ENCODE data around the gene BAD.
"Not testable (repeated sequence)": the region's sequence is repeated elsewhere in the genome, so short reads cannot be mapped to it uniquely, and the experiment has no call there.

The BAD gene

DNA sequence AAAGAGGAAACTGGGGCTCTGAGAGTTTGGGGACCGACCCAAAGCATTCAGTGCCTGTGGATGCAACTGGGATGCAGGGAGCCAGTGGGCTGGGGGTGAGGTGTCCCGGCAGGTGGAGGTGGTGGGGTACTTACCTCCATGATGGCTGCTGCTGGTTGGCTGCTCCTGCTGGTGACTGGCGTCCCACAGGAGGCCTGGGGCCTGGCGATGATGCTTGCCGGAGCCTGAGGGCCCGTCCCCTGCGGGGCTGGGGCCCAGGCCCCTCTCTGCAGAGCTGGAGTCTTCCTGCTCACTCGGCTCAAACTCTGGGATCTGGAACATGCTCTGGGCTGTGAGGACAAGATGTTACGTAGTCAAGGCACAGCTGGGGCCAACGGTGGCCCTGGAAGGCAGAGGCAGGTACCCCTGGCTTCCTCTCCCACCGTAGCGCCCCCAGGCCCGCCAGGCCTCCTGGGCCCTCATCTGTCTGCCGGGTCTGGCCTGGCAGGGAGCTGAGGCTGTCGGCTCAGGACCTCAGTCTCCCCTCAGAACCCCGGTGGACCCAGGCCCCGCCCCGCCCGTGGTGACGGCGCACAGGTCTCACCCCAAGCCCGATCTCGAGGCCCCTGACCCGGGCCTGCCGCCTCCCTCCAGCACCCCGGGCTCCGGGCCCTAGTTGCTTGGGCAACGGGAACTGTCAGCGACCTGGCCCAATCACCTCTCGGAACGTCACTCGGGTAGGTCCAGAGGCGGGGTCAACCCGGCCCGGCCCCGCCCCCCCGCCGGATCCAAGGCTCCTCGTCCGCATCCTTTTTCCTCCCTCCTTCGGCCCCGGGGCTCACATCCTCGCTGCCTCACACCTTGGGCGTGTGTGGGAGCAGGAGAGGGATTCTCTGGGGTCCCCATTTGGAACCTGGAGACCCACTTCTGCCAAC is at the start of gene BAD:
BAD (minus strand) TSS at position 618 of the 914 bp plus-strand sequence; CDS start at position 321, 297 bp downstream.
- peak; percentile 91 for DNase-seq

DNA sequence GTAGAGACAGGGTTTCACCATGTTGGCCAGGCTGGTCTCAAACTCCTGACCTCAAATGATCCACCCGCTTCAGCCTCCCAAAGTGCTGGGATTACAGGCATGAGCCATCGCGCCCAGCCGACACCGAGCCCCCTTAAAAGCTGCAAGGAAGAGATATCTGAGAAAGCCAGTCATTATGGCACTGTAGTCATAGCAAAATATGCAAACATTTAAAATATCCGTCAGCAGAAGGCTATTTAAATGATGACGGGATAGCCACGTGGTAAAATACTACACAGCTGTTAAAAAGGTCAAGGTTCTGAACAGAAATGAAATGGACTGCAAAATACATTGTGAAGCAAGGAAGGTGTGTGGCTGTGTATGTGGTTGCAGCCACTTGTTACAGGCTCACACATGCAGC is 49.1 kb upstream of the BAD start:
- no peak for DNase-seq

DNA sequence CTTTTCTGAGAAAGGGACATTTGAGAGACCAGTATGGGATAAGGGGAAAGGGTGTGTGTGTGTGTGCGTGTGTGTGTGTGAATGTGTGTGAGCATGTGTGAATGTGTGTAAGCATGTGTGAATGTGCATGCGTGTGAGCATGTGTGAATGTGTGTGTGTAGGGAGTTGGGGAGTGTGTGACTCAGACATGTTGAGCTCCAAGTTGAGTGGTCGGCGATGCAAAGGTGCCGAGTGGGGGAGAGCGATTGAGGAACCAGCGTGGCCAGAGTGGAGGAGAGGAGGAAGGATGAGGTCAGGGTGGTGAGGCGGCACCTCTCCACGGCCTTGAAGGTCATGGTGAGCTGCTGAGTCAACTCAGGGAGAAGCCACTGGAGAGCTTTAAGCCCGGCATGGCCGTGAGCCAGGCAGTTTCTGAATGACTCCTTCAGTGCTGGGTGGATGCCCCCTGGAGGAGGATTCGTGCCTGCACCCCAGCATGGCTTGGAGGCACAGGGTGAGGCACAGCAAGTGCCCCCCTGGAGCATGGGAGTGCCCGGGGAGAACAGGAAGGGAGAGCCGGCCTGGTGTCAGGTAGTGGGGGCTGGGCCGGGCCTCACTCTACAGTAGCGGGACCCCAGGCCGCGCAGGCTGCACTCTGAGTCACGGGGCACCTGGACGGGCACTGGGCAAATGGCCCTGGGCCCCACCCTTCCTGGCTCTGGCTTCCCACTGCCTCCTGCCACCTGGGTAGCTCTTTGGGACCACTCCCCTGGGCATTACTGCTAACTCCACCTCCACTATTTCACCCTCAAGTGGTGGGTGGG is 47.3 kb upstream of the BAD start:
- peak; percentile 59 for DNase-seq

DNA sequence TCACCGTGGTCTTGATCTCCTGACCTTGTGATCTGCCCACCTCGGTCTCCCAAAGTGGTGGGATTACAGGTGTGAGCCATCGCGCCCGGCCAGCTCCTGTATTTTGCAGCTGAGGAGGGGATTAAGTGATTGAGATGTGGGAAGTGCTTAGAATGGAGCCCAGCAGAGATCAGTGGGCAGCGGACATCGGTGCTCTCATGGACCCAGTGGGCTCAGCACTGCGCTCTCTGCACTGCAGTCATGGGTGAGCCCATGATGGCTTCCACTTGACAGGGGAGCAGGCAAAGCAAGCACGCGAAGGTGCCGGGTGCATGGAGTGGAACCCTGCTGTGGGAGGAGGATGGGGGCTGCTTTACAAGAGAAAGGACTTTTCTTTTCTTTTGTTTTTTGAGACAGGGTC is 46.4 kb upstream of the BAD start:
- no peak for DNase-seq

DNA sequence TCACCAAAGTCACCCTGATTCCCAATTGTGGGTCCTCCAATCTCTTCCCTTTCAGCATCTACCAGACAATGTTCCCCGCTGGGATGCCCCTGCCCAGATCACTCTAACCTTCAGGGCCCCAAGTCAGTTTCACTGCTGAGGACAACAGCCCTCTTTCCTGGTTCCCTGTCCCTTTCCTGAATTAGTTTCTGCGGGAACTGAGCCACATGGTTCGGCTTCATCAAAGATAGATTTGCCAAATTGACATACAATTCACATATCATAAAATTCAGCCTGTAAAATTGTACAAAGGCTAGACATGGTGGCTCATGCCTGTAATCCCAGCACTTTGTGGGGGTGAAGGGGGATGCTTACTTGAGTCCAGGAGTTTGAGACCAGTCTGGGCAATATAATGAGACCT is 43.5 kb upstream of the BAD start:
- DNase-seq: no peak

DNA sequence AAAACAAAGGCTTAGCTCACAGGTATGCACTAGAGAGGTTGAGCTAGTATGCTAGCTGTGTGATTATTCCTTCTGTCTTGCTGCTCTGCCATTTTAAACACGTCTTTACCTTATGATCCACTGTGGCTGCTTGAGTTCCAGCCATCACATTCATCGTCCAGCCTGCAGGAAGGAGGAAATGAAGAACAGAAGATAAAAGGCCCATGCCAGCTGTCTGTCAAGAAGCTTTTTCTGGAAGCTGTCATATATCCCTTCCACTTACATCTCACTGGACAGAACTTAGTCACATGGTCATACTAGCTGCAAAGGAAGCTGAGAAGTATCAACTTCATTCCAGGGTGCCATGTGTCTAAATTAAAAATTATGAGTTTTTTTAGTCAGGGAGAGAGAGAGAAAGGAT is 42.9 kb upstream of the BAD start:
- no peak for DNase-seq

DNA sequence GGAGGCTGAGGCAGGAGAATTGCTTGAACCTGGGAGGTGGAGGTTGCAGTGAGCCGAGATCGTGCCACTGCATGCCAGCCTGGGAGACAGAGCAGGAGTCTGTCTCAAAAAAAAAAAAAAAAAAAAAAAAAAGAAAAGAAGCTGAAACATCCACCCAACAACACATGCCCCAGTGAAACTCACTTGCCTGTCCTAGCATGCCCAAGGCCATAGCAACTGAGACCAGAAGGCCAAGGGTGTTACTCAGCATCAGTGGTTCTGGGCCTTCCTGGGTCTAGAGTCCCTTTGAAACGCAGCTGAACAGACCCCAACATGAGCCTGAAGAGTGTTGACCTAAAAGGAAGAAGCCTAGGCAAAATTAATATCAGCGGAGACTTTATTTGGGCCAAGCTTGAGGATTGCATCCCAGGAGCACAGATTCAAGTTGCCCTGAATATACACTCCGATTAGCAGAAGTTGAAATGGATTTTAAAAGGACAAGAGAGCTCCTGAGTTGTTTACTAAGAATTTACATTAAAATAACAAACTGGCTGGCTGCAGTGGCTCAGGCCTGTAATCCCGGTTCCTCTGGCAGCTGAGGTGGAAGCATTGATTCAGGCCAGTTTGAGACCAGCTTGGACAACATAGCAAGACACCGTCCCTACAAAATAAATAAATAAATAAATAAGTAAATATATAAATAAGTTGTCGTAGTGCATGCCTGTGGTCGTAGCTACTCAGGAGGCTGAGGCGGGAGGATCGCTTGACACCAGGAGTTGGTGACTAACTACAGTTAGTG is 40.4 kb upstream of the BAD start:
- no peak for DNase-seq

DNA sequence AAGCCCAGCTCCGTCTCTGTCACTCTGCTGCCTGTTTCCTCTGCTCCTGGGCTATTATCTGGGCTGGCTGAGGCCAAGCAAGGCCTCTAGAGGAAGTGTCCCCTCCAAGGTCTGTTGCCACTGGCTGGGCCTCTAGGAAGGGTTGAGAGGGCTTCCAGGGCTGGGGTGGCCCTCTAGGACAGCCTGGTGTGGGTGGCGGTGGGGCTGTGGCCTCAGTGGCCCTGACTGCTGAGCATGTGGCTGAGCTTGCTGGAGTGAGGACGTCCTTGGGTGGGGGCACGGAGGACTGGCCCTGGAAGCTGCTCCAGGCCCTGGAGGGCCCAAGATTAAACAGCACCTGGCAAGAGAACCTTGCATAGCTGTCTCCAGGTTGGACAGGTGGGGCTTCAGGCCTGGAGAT is 39.5 kb upstream of the BAD start:
- not testable (repeated sequence) for DNase-seq

DNA sequence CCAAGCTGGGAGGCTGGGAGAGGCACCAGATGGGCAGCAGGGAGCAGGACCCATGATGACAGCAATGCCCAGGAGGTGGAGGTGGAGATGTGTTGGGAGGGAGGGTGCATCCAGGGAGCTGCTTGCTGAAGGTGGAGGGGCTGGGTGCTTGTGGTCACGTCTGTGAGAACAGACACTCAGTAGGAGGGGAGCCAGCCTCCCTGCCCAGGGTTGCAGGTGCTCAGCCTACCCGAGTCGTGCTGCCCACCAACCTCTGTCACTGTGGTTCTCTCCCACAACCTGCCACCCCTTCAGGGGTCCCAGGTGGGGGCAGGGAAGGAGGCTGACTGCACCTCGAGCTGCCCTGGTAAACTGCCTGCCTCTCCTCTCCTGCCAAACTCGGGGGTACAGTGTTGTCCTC is 38.9 kb upstream of the BAD start:
- DNase-seq: no peak

DNA sequence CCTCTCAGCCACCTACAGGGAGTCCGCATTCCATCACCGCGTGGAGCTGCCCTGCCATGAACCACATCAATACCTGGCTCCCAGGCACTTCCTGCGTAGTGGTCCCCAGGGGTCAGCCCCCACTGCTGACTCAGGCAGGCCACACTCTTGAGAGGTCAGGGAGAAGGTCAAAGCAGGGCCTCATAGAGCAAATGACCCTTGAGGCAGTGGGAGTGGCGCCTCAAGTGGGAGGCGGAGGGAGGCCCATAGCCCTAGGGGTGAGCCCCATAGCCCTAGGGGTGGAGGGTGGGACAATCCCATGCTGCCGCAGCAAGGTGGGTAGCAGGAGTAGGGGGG is 38.4 kb upstream of the BAD start:
- DNase-seq: no peak

DNA sequence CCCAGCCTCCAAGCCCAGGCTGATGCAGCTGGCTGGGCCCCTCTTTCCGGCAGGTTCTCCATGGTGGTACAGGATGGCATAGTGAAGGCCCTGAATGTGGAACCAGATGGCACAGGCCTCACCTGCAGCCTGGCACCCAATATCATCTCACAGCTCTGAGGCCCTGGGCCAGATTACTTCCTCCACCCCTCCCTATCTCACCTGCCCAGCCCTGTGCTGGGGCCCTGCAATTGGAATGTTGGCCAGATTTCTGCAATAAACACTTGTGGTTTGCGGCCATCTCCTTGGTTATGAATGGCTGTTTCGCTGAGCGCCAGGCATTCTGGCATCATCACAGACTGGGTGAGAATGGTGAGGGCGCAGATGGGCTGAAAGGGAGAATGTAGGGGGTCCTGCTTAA is 37.1 kb upstream of the BAD start:
- DNase-seq: no peak

DNA sequence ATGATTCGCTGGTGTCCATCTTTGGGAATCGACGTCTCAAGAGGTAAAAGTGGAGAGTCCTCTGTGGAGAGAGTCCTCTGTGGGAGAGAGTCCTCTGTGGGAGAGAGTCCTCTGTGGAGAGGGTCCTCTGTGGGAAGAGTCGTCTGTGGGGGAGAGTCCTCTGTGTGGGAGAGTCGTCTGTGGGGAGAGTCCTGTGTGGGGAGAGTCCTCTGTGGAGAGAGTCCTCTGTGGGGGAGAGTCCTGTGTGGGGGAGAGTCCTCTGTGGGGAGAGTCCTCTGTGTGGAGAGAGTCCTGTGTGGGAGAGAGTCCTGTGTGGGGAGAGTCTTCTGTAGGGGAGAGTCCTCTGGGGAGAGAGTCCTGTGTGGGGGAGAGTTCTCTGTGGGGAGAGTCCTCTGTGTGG is 36.6 kb upstream of the BAD start:
- DNase-seq: no peak

DNA sequence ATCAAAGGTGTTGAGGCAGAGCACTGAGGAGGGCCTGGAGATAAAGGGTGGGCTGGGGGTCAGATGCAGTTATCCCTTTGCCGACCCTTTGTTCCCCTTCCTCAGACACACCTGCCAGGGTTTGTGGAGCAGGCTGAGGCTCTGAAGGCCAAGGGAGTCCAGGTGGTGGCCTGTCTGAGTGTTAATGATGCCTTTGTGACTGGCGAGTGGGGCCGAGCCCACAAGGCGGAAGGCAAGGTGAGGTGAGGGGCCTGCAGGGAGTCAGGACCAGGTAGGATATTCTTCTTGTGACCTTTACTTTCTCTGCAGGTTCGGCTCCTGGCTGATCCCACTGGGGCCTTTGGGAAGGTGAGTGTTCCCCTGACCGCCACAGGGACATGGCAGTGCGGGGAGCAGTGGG is 36.1 kb upstream of the BAD start:
- no peak for DNase-seq

DNA sequence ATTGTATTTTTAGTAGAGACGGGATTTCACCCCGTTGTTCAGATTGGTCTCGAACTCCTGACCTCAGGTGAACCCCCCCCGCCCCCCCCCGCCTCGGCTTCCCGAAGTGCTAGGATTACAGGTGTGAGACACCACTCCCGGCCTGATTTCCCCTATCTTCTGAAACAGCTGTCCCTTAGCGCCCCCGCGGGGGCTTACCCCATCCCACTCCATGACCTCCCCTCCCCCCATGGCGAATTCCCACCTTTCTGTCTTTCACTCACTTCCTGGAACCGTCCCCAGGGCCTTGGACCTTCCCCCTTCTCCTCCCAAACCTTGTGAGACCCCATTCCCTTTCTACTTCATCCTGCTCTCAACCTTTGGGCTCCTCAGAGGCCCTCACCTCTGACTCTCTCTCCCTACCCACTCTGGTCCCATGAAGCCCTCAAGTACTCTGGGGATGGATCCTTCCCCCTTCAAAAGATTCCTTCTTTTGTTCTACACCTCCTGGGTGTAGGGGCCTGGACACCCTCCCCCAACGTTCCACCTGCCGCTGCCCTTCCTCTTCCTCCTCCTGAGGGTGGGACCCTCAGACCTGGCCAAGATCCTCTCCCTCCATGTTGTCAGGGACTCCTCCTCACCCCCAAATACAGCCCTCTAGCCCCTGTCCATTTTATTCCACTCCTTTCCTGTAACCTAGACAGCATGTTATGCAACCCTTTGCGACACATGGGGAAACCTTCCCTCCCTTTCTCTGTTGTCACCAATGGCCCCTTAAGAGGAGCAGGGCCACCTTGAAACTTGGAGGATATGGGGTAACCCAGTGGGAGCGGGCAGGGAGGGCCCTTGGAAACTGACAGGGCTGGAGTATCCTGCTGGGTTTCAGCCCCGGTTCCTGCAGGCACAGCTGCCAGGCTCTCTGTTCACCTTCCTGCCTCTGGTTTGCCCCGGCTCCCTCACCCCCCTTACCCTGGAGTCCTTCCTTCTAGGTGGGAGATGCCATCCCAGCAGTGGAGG is 34.6 kb upstream of the BAD start:
- DNase-seq: no peak

DNA sequence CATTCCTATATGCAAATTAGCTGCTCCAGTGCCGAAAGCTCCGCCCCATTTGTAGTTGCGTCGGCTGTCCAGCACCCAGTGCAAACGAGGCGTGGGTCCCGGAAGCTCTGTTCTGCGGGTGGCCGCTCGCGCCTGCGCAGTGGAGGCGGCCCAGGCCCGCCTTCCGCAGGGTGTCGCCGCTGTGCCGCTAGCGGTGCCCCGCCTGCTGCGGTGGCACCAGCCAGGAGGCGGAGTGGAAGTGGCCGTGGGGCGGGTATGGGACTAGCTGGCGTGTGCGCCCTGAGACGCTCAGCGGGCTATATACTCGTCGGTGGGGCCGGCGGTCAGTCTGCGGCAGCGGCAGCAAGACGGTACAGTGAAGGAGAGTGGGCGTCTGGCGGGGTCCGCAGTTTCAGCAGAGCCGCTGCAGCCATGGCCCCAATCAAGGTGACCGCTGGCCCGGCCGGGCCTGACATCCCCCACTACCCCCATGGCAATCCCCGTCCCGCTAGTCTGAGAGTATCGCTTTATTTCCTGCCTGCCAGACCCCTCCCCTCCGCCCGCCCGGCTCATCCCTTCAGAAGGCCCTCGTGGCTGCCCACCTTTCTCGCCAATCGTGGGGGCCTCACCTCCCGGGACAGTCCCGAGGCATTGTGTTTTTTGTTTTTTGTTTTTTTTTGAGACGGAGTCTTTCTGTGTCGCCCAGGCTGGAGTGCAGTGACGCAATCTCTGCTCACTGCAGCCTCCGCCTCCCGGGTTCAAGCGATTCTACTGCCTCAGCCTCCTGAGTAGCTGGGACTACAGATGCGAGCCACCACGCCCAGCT is 33.7 kb upstream of the BAD start, which contains the start of gene PRDX5:
PRDX5 (plus strand) TSS at position 161 of the 805 bp plus-strand sequence; CDS start at position 256, 95 bp downstream.
- DNase-seq: peak; percentile 94

DNA sequence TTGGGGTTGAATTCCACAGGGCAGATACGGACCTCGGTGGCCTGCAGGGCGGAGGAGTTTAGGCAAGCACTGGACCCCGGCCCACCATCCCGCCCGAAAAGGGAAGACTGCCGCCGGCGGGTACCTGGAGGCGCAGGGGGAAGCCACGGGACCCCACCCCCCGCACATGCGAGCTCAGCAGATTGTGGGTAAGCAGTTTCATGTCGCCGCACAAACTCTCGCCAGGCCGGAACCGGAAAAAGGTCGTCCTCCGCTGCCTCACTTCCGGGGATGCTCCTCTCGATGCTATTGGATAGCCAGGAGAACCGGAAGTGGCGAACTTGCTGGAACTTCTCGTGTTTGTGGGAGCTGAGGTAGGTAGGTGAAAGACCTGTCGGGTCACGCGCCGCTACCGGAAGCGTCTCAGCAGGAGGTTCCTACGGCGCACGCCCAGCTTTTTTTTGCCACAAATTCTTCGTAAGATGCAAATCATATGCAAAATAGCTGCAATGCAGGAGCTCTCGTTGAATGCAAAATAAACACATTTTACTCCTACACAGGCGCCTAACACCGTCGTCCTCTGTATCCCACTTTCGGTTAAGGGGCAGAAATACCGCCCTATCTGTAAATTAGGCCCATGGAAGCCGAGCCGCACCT is 33.0 kb upstream of the BAD start, which contains the start of gene TRMT112:
TRMT112 (minus strand) TSS at position 235 of the 636 bp plus-strand sequence; CDS start at position 202, 33 bp downstream.
- peak; percentile 94 for DNase-seq

DNA sequence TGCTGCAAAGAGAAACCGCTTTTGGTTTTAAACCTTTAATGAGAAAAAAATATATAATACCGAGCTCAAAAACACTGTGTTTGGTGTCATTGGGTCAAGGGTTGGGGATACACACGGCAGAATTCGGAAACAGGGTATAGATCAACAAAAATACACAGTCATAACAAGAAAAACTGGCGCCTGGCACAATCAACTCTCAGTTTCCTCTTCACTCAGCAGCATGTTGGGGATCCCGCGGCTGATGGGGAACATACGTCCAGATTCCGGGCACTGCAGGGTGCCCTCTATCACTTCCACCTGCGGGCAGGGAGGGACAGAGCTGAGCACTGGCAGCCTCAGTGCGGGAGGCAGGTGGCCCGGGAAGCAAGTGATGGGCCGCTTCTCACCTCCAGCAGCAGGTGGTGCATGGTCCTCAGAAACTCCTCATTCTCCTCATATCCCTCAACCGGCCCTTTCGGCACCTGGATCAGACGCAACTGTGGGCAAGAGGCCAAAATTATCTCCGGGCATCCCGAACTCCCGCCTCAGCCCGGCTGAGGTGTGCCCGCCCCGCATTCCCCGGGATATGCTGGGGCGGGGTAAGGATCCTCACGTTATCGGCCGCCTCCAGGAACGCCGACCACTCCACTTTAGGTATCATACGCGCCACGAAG is 32.3 kb upstream of the BAD start:
- no peak for DNase-seq

DNA sequence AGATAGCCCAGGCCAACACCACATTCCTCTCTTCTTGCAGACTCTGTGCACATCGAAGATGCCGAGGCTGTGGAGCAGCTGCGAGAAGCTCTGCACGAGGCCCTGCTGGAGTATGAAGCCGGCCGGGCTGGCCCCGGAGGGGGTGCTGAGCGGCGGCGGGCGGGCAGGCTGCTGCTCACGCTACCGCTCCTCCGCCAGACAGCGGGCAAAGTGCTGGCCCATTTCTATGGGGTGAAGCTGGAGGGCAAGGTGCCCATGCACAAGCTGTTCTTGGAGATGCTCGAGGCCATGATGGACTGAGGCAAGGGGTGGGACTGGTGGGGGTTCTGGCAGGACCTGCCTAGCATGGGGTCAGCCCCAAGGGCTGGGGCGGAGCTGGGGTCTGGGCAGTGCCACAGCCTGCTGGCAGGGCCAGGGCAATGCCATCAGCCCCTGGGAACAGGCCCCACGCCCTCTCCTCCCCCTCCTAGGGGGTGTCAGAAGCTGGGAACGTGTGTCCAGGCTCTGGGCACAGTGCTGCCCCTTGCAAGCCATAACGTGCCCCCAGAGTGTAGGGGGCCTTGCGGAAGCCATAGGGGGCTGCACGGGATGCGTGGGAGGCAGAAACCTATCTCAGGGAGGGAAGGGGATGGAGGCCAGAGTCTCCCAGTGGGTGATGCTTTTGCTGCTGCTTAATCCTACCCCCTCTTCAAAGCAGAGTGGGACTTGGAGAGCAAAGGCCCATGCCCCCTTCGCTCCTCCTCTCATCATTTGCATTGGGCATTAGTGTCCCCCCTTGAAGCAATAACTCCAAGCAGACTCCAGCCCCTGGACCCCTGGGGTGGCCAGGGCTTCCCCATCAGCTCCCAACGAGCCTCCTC is 31.4 kb upstream of the BAD start:
- not testable (repeated sequence) for DNase-seq
